MM.1S (cell line): ENCODE results near the gene PKHD1.
A peak's percentile ranks its signal among the peaks of the same experiment; 100 is the strongest.

ENCODE experiments used
- DNase-seq: peaks from one replicate; pipeline ENCODE4 v3.0.0-alpha.2; 2015
- H2AFZ ChIP-seq: fragments of 300-600 bp; sonication (generic); 2 replicates; pipeline ENCODE4 v1.6.0; 2016; ENCODE audit warnings: antibody characterized with exemption, low read length
- H3F3A ChIP-seq: fragments of 300-600 bp; sonication (generic); 2 replicates; pipeline ENCODE4 v1.6.1; 2016; ENCODE audit warnings: mild to moderate bottlenecking, antibody characterized with exemption, low read length, moderate library complexity, mixed read lengths; ENCODE audit not compliant: insufficient read depth
- H3K27ac ChIP-seq: fragments of 300-600 bp; sonication (generic); 2 replicates; pipeline ENCODE4 v1.5.1; 2016; ENCODE audit warnings: mild to moderate bottlenecking, low read length
- H3K27me3 ChIP-seq: fragments of 300-600 bp; sonication (generic); replicated peaks from 2 replicates; pipeline ENCODE4 v1.6.0; 2016; ENCODE audit warnings: low read length; ENCODE audit not compliant: insufficient read depth
- H3K36me3 ChIP-seq: fragments of 300-600 bp; sonication (generic); replicated peaks from 2 replicates; pipeline ENCODE4 v1.6.1; 2016; ENCODE audit warnings: mild to moderate bottlenecking, low read length, mixed read lengths; ENCODE audit not compliant: insufficient read depth
- H3K4me1 ChIP-seq: fragments of 300-600 bp; sonication (generic); 2 replicates; pipeline ENCODE4 v1.6.1; 2016; ENCODE audit warnings: low read length, mixed read lengths
- H3K4me2 ChIP-seq: fragments of 300-600 bp; sonication (generic); 2 replicates; pipeline ENCODE4 v1.6.0; 2016; ENCODE audit warnings: low read depth, low read length
- H3K4me3 ChIP-seq: fragments of 300-600 bp; sonication (generic); 2 replicates; pipeline ENCODE4 v1.5.1; 2016; ENCODE audit warnings: low read length, mixed read lengths
- H3K79me2 ChIP-seq: fragments of 300-600 bp; sonication (generic); 2 replicates; pipeline ENCODE4 v1.6.1; 2016; ENCODE audit warnings: mixed run types, low read length, mixed read lengths
- H3K9ac ChIP-seq: fragments of 300-600 bp; sonication (generic); 2 replicates; pipeline ENCODE4 v1.6.1; 2016; ENCODE audit warnings: low read length, mixed read lengths
- H3K9me2 ChIP-seq: fragments of 300-600 bp; sonication (generic); replicated peaks from 2 replicates; pipeline ENCODE4 v1.6.1; 2016; ENCODE audit warnings: mild to moderate bottlenecking, low read length, mixed read lengths; ENCODE audit not compliant: insufficient read depth
- H3K9me3 ChIP-seq: fragments of 300-600 bp; sonication (generic); replicated peaks from 2 replicates; pipeline ENCODE4 v1.6.1; 2016; ENCODE audit warnings: mild to moderate bottlenecking, low read length, mixed read lengths; ENCODE audit not compliant: insufficient read depth
- H4K20me1 ChIP-seq: fragments of 300-600 bp; sonication (generic); 2 replicates; pipeline ENCODE4 v1.6.1; 2016; ENCODE audit warnings: mild to moderate bottlenecking, low read length, moderate library complexity, mixed read lengths; ENCODE audit not compliant: insufficient read depth
- EZH2 ChIP-seq: fragments of 300-600 bp; sonication (generic); optimal IDR thresholded peaks from 2 replicates; pipeline ENCODE3; 2017; ENCODE audit warnings: low read depth, mild to moderate bottlenecking, antibody characterized with exemption, low read length, mixed read lengths
- EZH2phosphoT487 ChIP-seq: fragments of 300-600 bp; sonication (generic); IDR thresholded peaks from 2 replicates; pipeline ENCODE4 v1.6.1; 2018; ENCODE audit warnings: antibody characterized with exemption, low read length
- TF ChIP-seq, protein P1 (sequence below): fragments of 300-600 bp; sonication (generic); IDR thresholded peaks from 2 replicates; pipeline ENCODE4 v1.5.1; 2016; ENCODE audit warnings: antibody characterized with exemption, low read length, mixed read lengths

The PKHD1 gene

GRCh38 chr6:51934098-51934497, 153.3 kb downstream of the PKHD1 start:
- Histone ChIP-seq H2AFZ (no peak overlapping the region), H4K20me1 (no peaks in the 10 kb centered on the region), H3F3A (no peaks in the 10 kb centered on the region), H3K4me1 (no peaks in the 10 kb centered on the region), H3K9me3 (no peaks in the 10 kb centered on the region), H3K9ac (no peak overlapping the region), H3K27me3 (no peaks in the 10 kb centered on the region), H3K9me2 (no peaks in the 10 kb centered on the region), H3K36me3 (no peaks in the 10 kb centered on the region), H3K4me3 (no peak overlapping the region), H3K4me2 (no peak overlapping the region), H3K79me2 (no peaks in the 10 kb centered on the region), H3K27ac (no peak overlapping the region)
- TF ChIP-seq, protein P1, sequence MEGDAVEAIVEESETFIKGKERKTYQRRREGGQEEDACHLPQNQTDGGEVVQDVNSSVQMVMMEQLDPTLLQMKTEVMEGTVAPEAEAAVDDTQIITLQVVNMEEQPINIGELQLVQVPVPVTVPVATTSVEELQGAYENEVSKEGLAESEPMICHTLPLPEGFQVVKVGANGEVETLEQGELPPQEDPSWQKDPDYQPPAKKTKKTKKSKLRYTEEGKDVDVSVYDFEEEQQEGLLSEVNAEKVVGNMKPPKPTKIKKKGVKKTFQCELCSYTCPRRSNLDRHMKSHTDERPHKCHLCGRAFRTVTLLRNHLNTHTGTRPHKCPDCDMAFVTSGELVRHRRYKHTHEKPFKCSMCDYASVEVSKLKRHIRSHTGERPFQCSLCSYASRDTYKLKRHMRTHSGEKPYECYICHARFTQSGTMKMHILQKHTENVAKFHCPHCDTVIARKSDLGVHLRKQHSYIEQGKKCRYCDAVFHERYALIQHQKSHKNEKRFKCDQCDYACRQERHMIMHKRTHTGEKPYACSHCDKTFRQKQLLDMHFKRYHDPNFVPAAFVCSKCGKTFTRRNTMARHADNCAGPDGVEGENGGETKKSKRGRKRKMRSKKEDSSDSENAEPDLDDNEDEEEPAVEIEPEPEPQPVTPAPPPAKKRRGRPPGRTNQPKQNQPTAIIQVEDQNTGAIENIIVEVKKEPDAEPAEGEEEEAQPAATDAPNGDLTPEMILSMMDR, result peak; percentile 30
- no peak for TF ChIP-seq EZH2phosphoT487
- DNase-seq, result peak; percentile 8

DNA sequence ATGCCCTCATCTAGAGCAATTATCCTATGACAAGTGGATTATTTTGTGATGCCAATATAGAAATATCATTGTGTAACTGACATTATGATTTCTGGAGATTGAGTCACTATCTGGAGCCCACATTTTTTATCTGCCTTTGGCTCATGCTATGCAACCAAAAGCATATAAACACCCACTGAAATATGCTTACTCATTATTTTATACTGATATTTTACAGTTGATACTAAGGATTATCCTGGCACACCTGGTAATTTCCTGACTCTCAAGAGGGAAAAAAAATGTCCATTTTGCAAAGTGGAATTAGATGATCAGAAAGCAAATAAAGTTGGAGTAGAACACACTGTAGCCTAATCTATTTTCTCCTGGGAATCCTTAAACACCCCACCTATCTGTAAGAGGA, 154.5 kb downstream of the PKHD1 start:
- Histone ChIP-seq H3K79me2 (no peaks in the 10 kb centered on the region), H3K9ac (no peak overlapping the region), H3K4me2 (no peak overlapping the region), H3K36me3 (no peaks in the 10 kb centered on the region), H3F3A (no peaks in the 10 kb centered on the region), H3K9me3 (no peaks in the 10 kb centered on the region), H3K27ac (no peak overlapping the region), H4K20me1 (no peaks in the 10 kb centered on the region), H3K4me1 (no peaks in the 10 kb centered on the region), H3K4me3 (no peak overlapping the region), H3K27me3 (no peaks in the 10 kb centered on the region), H2AFZ (no peak overlapping the region), H3K9me2 (no peaks in the 10 kb centered on the region)
- no peak for TF ChIP-seq EZH2phosphoT487
- TF ChIP-seq EZH2, result no peak
- TF ChIP-seq, protein P1, result no peak
- no peak for DNase-seq

DNA sequence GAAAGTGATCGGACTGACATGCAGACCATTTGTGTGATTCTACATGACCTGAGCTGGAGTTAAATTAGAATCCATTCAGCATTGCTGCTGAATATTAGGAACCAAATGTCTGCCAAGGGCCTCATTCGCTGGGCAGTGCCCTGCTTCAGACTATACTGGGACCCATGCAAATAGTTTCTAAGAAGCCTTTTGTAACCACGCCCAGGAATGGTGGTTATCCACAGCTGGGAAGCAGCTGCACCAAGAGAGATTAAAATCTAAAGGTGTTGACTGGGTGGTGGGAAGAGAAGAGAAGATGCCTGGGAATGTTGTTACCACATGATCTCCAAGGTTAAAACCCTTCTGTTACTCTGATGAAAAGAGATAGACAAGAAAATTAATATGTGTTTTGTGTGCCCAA, 156.8 kb downstream of the PKHD1 start:
- H3K9me2 ChIP-seq, result no peaks in the 10 kb centered on the region
- DNase-seq, result no peak
- H3K4me2 ChIP-seq, result no peak overlapping the region
- TF ChIP-seq, protein P1, result no peak
- TF ChIP-seq EZH2phosphoT487 (no peak), EZH2 (no peak)
- H3K9me3 ChIP-seq, result no peaks in the 10 kb centered on the region
- H3K4me3 ChIP-seq, result no peak overlapping the region
- H3K79me2 ChIP-seq, result no peaks in the 10 kb centered on the region
- no peak overlapping the region for H3K9ac ChIP-seq
- no peaks in the 10 kb centered on the region for H3F3A ChIP-seq
- no peaks in the 10 kb centered on the region for H3K36me3 ChIP-seq
- H2AFZ ChIP-seq, result no peak overlapping the region
- H3K4me1 ChIP-seq, result no peaks in the 10 kb centered on the region
- no peaks in the 10 kb centered on the region for H4K20me1 ChIP-seq
- no peak overlapping the region for H3K27ac ChIP-seq
- no peaks in the 10 kb centered on the region for H3K27me3 ChIP-seq
